ENCODE measurements around the gene CCL28. TPM values are rescaled to one million over a fixed set of nuclear protein-coding genes. Genes with fewer than 3 reads are reported as not detected.

Gene CCL28
- total RNA-seq, 1 donor from 2014 or later: 7.5 TPM

DNA sequence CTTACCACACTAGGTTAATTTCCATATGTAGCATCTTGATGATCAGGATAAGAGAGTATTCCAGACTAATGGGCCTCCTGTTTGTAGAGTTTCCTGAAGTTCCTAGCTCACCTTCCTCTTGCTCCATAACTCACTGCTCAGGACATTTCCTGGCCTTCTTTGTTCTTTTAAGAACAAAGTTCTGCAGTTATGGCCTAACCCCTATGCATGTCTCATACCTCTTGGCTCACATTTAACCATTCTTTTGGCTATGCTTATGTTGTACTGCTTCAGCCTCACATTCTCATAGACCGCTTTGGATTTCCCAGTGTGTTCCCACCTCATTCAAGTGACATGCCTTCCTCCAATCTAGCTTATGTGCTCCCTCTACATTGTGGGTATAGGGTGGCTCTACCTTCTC lies 58.5 kb downstream of the CCL28 start:
- no peak for TF ChIP-seq CTCF (IDR thresholded peaks at IDR 0.05; ENCODE audit: insufficient read depth, low read length, poor library complexity, severe bottlenecking)
- no peak for DNase-seq (ENCODE audit: low read depth)

DNA sequence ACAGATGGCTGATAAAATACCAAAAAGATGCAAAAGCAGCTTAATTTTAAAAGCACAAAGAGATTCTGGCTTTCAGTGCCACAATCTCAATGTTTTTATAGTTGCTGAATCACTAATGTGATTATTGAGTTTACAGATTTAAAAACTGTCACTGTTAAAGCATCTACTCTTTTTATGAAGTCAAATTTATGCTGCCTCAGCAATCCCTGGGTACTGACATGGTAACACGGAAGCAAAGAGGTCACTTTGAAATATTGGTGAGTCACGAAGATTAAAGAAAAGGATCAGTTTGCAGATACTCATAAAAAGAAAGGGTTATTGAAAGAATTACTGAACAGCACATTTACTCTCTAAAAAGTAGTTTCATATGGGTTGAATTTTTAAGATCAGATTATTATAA lies 59.3 kb downstream of the CCL28 start:
- no peak for TF ChIP-seq CTCF (IDR thresholded peaks at IDR 0.05; ENCODE audit: insufficient read depth, low read length, poor library complexity, severe bottlenecking)
- Histone ChIP-seq H3K36me3 (ENCODE audit: control insufficient read depth, insufficient read depth, low read length) (no peaks in the 10 kb centered on the region), H3K4me3 (ENCODE audit: low read depth, low read length) (no peak overlapping the region), H3K27me3 (ENCODE audit: control insufficient read depth, insufficient read depth, low read length) (peaks cover 2% of the 10 kb centered on the region)
- no peak for DNase-seq (ENCODE audit: low read depth)

More for the DNA sequence above, 58.5 kb downstream of the CCL28 start:
- Histone ChIP-seq H3K4me3 (ENCODE audit: low read depth, low read length) (no peak overlapping the region), H3K27me3 (ENCODE audit: control insufficient read depth, insufficient read depth, low read length) (peaks cover 2% of the 10 kb centered on the region), H3K36me3 (ENCODE audit: control insufficient read depth, insufficient read depth, low read length) (no peaks in the 10 kb centered on the region)

DNA sequence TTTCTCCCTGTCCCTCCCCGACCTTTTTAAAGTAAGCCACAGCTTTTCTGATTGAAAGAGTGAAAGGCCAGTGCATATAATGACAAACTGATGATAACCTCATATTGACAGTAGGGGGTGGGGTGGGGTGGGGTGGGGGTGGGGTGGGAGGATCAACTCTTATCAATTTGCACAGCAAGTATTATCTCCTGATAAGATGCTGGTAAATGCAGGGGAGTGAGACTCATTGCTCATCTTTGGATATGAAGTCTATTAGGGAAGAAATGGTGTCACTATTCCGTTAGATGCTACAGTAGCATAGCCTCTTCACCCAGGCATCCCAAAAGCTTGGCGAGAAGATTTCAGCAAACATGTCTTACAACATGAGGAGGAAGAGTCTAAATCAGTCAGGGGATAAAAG lies 60.1 kb downstream of the CCL28 start:
- Histone ChIP-seq H3K4me3 (ENCODE audit: low read depth, low read length) (no peak overlapping the region), H3K36me3 (ENCODE audit: control insufficient read depth, insufficient read depth, low read length) (no peaks in the 10 kb centered on the region), H3K27me3 (ENCODE audit: control insufficient read depth, insufficient read depth, low read length) (peaks cover 2% of the 10 kb centered on the region)
- TF ChIP-seq CTCF (IDR thresholded peaks at IDR 0.05; ENCODE audit: insufficient read depth, low read length, poor library complexity, severe bottlenecking): no peak
- no peak for DNase-seq (ENCODE audit: low read depth)

GRCh38 chr5:43348861-43349363 lies 63.3 kb downstream of the CCL28 start:
- no peak for TF ChIP-seq CTCF (IDR thresholded peaks at IDR 0.05; ENCODE audit: insufficient read depth, low read length, poor library complexity, severe bottlenecking)
- DNase-seq (ENCODE audit: low read depth): no peak
- Histone ChIP-seq H3K4me3 (ENCODE audit: low read depth, low read length) (no peak overlapping the region), H3K36me3 (ENCODE audit: control insufficient read depth, insufficient read depth, low read length) (no peaks in the 10 kb centered on the region), H3K27me3 (ENCODE audit: control insufficient read depth, insufficient read depth, low read length) (peaks cover 2% of the 10 kb centered on the region)

- no peak for DNase-seq (ENCODE audit: low read depth)
- Histone ChIP-seq H3K36me3 (ENCODE audit: control insufficient read depth, insufficient read depth, low read length) (no peaks in the 10 kb centered on the region), H3K27me3 (ENCODE audit: control insufficient read depth, insufficient read depth, low read length) (peaks cover 2% of the 10 kb centered on the region), H3K4me3 (ENCODE audit: low read depth, low read length) (no peak overlapping the region)
- TF ChIP-seq CTCF (IDR thresholded peaks at IDR 0.05; ENCODE audit: insufficient read depth, low read length, poor library complexity, severe bottlenecking): no peak
These were observed 64.0 kb downstream of the CCL28 start for GRCh38 chr5:43348207-43348606.

DNA sequence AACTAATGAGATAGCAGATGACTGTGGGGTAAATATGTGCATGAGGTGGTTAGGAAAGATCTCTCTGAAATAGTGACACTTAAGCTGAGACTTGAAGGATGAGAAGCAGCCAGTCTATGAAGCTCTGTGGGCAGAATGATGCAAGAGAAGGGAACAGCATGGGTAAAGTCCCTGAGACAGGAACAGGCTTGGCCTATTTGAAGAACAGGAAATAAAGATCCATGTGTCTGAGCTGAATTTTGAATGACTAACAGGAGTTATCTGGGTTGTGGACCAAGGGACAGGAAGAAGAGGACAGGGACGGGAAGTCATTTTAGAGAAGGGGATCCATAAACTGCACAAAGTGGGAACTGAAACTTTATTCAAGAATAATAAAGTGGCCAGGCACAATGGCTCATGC lies 73.3 kb downstream of the CCL28 start:
- Histone ChIP-seq H3K27me3 (ENCODE audit: control insufficient read depth, insufficient read depth, low read length) (no peaks in the 10 kb centered on the region), H3K4me3 (ENCODE audit: low read depth, low read length) (no peak overlapping the region), H3K36me3 (ENCODE audit: control insufficient read depth, insufficient read depth, low read length) (no peaks in the 10 kb centered on the region)
- no peak for TF ChIP-seq CTCF (IDR thresholded peaks at IDR 0.05; ENCODE audit: insufficient read depth, low read length, poor library complexity, severe bottlenecking)
- no peak for DNase-seq (ENCODE audit: low read depth)
